Activated CD4-positive, alpha-beta T cell treated with anti-CD3 and anti-CD28 coated beads, Interleukin-2, amount 10 ng/mL, durations not matched to agents 7 days and 5 days (primary cell): ENCODE results near the gene KRTAP12-2. TPM values are rescaled to one million over a fixed set of nuclear protein-coding genes. Genes with fewer than 3 reads are reported as not detected.

ENCODE experiments used
- CTCF ChIA-PET: fragments of 350-600 bp; sonication (Branson Sonifier 250); formaldehyde crosslinking; loops from one replicate; lab custom pipeline; 2021; ENCODE audit warnings: antibody characterized with exemption; lab: Charles Lee
- POLR2A ChIA-PET: fragments of 350-600 bp; sonication (Branson Sonifier 250); formaldehyde crosslinking; loops from one replicate; lab custom pipeline; 2021; ENCODE audit warnings: antibody characterized with exemption; lab: Charles Lee
- DNase-seq: peaks from one replicate; pipeline ENCODE4 v3.0.0-alpha.2; 2020
- H3K27ac Mint-ChIP-seq: one replicate; pipeline ENCODE4 v1.8.0; 2021; ENCODE audit warnings: mild to moderate bottlenecking, moderate library complexity, mixed read lengths
- H3K27me3 Mint-ChIP-seq: one replicate; pipeline ENCODE4 v1.8.0; 2021; ENCODE audit warnings: mixed read lengths
- H3K36me3 Mint-ChIP-seq: one replicate; pipeline ENCODE4 v1.8.0; 2021; ENCODE audit warnings: low read depth, mixed read lengths
- H3K4me1 Mint-ChIP-seq: one replicate; pipeline ENCODE4 v1.8.0; 2021; ENCODE audit warnings: mixed read lengths
- H3K4me3 Mint-ChIP-seq: one replicate; pipeline ENCODE4 v1.8.0; 2021; ENCODE audit warnings: mild to moderate bottlenecking, moderate library complexity, mixed read lengths
- H3K9me3 Mint-ChIP-seq: one replicate; pipeline ENCODE4 v1.8.0; 2021; ENCODE audit warnings: mixed read lengths
- total RNA-seq, 2 experiments: library from RNA; stranded (reverse); gene quantifications; one replicate each; pipeline ENCODE4 v1.2.3, GENCODE V29; 2021

The KRTAP12-2 gene, protein sequence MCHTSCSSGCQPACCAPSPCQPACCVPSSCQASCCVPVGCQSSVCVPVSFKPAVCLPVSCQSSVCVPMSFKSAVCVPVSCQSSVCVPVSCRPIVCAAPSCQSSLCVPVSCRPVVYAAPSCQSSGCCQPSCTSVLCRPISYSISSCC
- total RNA-seq, result not detected

DNA sequence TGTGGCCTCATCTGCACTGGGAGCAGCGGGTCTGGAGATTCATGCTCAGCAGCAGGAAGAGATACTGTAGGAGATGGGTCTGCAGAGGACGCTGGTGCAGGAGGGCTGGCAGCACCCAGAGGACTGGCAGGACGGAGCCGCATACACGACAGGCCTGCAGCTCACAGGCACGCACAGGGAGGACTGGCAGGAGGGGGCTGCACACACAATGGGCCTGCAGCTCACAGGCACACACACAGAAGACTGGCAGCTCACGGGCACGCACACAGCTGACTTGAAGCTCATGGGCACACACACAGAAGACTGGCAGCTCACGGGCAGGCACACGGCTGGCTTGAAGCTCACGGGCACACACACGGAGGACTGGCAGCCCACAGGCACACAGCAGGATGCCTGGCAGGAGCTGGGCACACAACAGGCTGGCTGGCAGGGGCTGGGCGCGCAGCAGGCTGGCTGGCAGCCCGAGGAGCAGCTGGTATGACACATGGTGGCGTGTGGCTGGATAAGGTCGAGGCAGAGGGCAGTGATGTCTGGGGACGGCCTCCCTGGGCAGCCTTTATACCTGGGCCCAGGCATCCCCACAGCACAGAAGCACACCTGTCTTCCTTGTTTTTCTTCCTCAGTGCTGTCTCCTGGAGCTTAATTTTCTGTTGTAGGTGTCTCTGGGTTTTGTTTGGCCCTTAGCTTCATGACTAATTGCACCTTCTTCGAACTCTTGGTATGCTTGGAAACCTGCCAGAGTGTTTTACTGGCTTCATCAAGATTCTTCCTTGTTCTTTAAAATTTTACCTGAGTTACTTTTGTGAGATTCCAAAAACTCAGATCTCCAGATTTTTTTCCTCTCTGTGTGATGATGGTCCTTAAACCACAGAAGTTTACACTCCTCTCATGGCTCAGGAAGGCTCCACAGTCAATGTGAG, at the start of gene KRTAP12-2:
Gene KRTAP12-2, minus strand, starts transcription at position 527 of the 920 bp plus-strand sequence. Its CDS starts 41 bp downstream, at position 486.
- peaks cover 1% of the 10 kb centered on the region for H3K36me3 Mint-ChIP-seq

DNA sequence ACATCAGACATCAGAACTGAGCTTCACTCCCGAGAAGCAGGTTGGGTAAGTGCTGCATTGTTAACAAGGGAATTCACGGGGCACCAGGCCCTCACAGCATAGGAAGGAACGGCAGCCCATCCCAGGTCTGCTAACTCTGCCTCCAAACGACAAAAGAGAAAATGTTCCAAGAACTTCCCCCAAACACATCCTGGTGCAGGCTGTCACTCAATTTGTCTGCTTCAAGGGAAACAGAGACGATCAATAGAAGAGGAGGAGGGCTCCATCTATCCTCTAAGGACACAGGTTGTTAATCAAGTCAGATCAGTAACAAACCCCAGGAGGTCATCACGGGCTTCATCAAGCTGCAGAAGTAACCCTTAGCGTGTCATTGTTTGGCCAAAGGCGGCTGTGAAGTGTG, 48.2 kb upstream of the KRTAP12-2 start:
- Mint-ChIP-seq H3K27ac (no peak overlapping the region), H3K36me3 (no peaks in the 10 kb centered on the region), H3K4me3 (no peak overlapping the region), H3K9me3 (peaks cover 3% of the 10 kb centered on the region), H3K4me1 (peaks cover 12% of the 10 kb centered on the region), H3K27me3 (peaks cover 76% of the 10 kb centered on the region)
- CTCF ChIA-PET, result no interaction called here
- POLR2A ChIA-PET, result no interaction called here
- DNase-seq, result no peak

More for the DNA sequence above, at the start of gene KRTAP12-2:
- H3K27ac Mint-ChIP-seq, result no peak within 1 kb of the TSS
- ChIA-PET CTCF (interaction anchor here (0.9 to 1.0 kb wide), 2 partner anchors 12 to 93 kb away, joined by 3 to 4 read pairs; partner anchors contain the start of genes KRTAP10-4 and KRTAP12-4), POLR2A (no interaction called here)
- no peaks in the 10 kb centered on the region for H3K4me1 Mint-ChIP-seq
- peaks cover 16% of the 10 kb centered on the region for H3K27me3 Mint-ChIP-seq
- DNase-seq, result no peak
- peaks cover 27% of the 10 kb centered on the region for H3K9me3 Mint-ChIP-seq
- H3K4me3 Mint-ChIP-seq, result no peak within 1 kb of the TSS

DNA sequence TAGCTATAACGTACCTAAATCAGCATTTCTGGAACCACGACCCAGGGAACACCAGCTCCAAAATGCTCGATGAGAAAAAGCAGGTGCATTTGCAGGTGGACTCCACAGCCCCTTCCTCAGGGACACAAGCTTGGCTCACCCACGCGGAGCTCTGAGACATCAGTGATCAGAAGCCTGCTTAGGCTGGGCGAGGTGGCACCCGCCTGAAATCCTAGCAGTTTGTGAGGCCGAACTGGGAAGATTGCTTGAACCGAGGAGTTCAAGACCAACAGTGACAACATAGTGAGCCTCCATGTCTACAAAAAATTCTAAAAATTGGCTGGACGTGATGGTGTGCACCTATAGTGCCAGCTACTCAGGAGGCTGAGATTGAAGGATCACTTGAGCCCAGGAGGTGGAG, 47.1 kb upstream of the KRTAP12-2 start:
- POLR2A ChIA-PET, result no interaction called here
- Mint-ChIP-seq H3K36me3 (no peaks in the 10 kb centered on the region), H3K9me3 (peaks cover 3% of the 10 kb centered on the region), H3K4me3 (no peak overlapping the region), H3K27me3 (peaks cover 78% of the 10 kb centered on the region), H3K27ac (peak overlapping the region; percentile 9), H3K4me1 (peaks cover 16% of the 10 kb centered on the region)
- DNase-seq, result no peak
- CTCF ChIA-PET, result interaction anchor here (1.4 kb wide), 1 partner anchor 87 kb away, joined by 3 read pairs; the partner anchor contains the start of gene KRTAP10-9

DNA sequence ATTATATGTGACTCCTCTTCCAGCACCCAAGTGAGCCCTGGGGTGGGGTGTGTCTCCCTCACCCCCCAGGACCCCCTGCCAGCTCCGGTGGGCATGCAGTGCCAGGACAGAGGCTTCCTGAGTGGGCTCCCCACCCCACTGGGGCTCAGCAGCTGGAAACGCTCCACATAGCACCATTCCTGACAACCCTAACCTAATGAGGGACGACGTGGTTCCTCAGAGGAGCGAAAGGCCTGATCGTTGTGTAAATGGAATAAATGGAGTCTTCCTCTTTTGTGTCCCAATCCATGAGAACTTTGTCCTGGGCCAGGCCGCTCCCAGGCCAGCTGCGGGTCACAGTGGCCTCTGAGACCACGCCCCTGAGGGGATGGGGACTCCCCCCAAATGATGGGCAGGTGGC, 46.4 kb upstream of the KRTAP12-2 start:
- Mint-ChIP-seq H3K9me3 (peaks cover 3% of the 10 kb centered on the region), H3K27me3 (peaks cover 78% of the 10 kb centered on the region), H3K36me3 (no peaks in the 10 kb centered on the region), H3K4me3 (no peak overlapping the region), H3K27ac (no peak overlapping the region), H3K4me1 (peaks cover 16% of the 10 kb centered on the region)
- CTCF ChIA-PET, result interaction anchor here (1.4 kb wide), 1 partner anchor 86 kb away, joined by 3 read pairs; the partner anchor contains the start of gene KRTAP10-9
- no peak for DNase-seq
- POLR2A ChIA-PET, result no interaction called here

DNA sequence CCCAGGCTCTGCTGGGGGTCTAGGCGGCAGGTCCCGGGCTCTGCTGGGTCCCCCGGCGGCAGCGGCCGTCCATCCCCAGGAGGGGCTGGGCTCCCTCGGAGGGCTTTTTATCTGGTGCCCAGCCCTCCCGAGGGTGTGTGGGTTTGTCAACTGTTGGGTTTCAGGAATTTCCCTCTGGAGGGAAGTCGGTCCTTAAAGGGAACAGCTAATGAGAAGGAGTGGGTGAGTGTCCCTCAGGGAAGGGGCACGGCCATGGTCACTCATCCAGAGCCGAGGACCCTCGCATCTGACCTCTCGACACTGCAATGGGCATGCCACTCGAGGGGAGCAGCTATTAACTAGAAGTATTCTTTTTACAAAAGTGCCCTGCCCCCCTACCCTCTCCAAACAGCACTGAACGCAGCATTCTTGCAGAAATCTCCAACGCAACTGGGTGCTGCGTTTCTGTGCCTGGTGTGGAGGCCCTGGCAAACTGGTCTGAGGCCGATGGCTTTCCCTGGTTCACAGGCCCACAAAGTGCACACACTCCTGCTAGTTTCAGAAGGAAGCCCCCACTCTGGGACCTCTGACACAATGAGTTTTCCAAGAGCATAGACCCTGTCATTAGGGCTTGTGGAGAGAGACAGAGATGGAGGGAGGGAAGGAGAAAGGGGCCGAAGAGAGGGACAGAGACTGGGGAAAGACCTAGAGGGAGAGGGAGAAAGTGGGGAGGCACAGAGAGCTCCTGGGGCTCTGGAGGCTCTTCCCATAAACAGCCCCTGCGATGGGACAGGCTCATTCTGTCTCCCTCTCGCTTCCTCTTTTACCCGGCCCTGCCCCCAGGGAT, 45.7 kb upstream of the KRTAP12-2 start:
- POLR2A ChIA-PET, result no interaction called here
- Mint-ChIP-seq H3K9me3 (peaks cover 3% of the 10 kb centered on the region), H3K27ac (no peak overlapping the region), H3K4me3 (no peak overlapping the region), H3K4me1 (peaks cover 16% of the 10 kb centered on the region), H3K36me3 (no peaks in the 10 kb centered on the region), H3K27me3 (peaks cover 82% of the 10 kb centered on the region)
- CTCF ChIA-PET, result no interaction called here
- no peak for DNase-seq

DNA sequence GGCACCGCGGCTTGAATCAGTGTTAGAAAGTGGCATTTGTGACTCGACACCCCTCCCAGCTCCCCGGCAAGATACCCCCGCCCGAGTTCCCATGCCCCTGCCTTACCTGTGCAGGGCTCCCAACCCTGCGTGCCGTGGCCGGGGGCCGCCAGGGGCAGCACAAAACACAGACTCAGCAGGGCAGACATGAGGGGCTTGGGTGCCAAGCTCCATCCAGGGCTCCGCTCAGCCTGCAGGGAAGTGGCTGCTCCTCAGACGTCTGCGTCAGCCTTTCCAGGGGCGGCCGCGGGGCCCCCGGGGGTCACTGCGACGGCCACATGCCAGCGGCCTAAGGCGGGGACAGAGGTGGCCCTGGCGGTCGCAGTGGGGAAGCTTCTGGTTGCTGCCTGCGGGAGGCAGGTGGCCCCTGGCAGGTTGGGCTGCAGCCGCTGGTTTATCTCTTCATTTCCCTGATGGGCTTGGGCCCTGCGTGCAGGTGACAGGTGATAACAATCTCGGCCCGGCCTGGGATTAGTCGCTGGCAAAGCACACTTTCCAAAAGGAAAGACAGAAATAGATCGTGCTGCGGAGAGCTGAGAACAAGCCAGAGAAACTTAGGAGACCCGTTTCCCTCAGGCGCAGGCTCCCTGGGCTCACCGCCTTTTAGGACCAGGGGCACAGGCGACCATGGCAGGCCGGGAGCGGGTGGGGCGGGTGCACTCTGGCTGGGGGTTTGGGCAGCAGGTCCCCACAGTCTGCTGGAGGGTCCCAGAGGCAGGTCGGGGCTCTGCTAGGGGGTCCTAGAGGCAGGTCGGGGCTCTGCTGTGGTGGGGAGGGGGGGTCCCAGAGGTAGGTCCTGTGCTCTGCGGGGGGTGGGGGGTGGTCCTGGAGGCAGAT, 44.8 kb upstream of the KRTAP12-2 start, which contains the start of gene TSPEAR:
Gene TSPEAR, minus strand, starts transcription at position 246 of the 876 bp plus-strand sequence. Its CDS starts 58 bp downstream, at position 188.
- CTCF ChIA-PET, result interaction anchor here (1.0 to 1.2 kb wide), 2 partner anchors 10 to 11 kb away, joined by 3 read pairs; no protein-coding TSS in a partner anchor
- no peaks in the 10 kb centered on the region for H3K36me3 Mint-ChIP-seq
- POLR2A ChIA-PET, result no interaction called here
- no peak for DNase-seq
- H3K9me3 Mint-ChIP-seq, result peaks cover 3% of the 10 kb centered on the region
- H3K27me3 Mint-ChIP-seq, result peaks cover 83% of the 10 kb centered on the region
- H3K4me1 Mint-ChIP-seq, result peaks cover 16% of the 10 kb centered on the region
- no peak within 1 kb of the TSS for H3K27ac Mint-ChIP-seq
- no peak within 1 kb of the TSS for H3K4me3 Mint-ChIP-seq

DNA sequence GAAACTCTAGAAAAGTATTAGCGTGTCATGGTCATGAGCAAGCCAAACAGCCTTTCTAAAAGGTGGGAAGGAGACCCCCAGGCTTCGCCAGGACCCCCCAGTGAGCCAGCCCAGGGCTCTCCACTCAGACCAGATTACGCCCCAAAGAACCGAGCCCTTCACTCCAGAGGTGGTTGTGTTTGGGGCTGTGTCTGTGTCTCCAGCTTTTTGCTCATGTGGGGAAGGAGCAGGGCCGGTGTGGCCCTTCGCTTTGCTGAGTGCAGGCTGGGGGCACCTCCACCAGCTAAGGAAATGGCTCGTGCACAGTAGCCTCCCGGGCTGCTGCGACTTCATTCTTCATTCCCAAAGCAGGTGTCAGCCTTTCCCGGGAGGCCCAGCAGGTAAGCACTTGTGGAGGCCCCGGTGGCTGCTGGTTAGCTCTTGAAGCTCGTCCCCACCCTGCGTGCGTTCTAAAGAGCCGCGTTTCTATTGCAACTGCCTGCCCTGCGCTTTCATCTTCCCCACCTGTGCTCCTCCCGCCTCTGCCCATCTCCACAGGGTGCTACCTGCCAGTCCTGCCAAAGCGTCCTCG, 44.1 kb upstream of the KRTAP12-2 start:
- peaks cover 16% of the 10 kb centered on the region for H3K4me1 Mint-ChIP-seq
- POLR2A ChIA-PET, result no interaction called here
- no peak for DNase-seq
- peaks cover 4% of the 10 kb centered on the region for H3K9me3 Mint-ChIP-seq
- H3K4me3 Mint-ChIP-seq, result no peak overlapping the region
- H3K27ac Mint-ChIP-seq, result no peak overlapping the region
- CTCF ChIA-PET, result interaction anchor here (1.0 to 1.2 kb wide), 2 partner anchors 9 to 12 kb away, joined by 3 read pairs; no protein-coding TSS in a partner anchor
- peaks cover 6% of the 10 kb centered on the region for H3K36me3 Mint-ChIP-seq
- peaks cover 89% of the 10 kb centered on the region for H3K27me3 Mint-ChIP-seq

DNA sequence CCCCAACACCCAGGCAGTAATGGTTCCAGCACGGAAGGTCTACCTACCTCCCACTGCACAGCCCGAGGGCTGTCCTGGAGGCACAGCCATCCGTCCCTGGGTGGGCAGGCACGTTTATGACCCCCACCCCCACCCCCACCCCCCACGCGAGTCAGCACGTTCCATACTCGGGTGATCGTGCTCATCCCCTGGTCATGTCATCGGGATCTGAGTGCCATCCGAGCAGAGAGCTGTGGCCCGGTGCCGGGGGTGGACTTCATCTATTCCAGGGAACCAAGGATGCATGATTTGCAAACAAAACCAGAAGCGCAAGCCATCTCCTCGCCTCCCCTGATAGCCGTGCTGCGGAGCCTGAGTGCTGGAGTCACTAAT, 43.6 kb upstream of the KRTAP12-2 start:
- POLR2A ChIA-PET, result no interaction called here
- no peak for DNase-seq
- H3K27me3 Mint-ChIP-seq, result peaks cover 88% of the 10 kb centered on the region
- H3K4me1 Mint-ChIP-seq, result peaks cover 15% of the 10 kb centered on the region
- CTCF ChIA-PET, result interaction anchor here (1.0 to 1.2 kb wide), 3 partner anchors 9 to 13 kb away, joined by 3 read pairs; no protein-coding TSS in a partner anchor
- no peak overlapping the region for H3K27ac Mint-ChIP-seq
- no peak overlapping the region for H3K4me3 Mint-ChIP-seq
- H3K36me3 Mint-ChIP-seq, result peaks cover 9% of the 10 kb centered on the region
- peaks cover 7% of the 10 kb centered on the region for H3K9me3 Mint-ChIP-seq

DNA sequence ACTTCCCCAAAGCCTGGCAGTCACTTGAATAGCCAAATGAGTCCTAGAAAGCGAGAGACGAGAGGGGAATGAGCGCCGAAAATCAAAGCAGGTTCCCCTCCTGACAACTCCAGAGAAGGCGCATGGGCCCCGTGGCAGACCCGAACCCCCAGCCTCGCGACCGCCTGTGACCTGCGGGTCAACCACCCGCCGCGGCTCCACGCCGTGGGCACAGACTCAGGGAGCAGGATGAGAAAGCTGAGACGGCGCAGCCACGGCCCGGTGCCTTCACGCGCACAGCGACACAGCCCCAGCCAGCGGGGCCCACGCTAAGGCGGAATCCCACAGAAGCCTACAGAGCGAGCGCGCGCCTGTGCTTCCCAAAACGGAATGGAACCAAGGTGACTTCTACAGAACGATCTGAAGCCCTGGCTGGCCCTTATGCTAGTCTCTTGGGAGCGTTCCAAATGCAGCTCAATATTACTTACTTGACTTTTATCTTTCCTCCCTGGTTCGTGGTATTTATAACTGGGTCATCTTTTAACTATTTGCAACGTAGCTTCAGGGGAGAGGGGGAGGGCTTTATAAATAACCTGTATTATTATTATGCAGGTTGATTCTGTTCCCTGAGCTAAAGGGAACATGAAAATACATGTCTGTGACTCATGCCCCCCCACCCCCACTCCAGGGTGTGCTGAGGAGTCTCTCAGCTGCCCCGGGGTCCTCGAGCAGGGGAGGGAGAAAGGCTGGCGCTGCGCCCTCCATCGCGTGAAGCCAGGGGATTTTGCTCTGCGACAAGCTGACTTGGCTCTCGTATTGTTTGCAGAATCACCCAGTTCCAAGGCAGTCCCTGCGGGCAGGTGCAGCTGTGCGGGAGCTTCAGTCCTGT, 42.9 kb upstream of the KRTAP12-2 start:
- no peak overlapping the region for H3K4me3 Mint-ChIP-seq
- peak overlapping the region; percentile 41 for H3K27ac Mint-ChIP-seq
- H3K27me3 Mint-ChIP-seq, result peaks cover 89% of the 10 kb centered on the region
- peaks cover 9% of the 10 kb centered on the region for H3K4me1 Mint-ChIP-seq
- CTCF ChIA-PET, result interaction anchor here (0.7 to 1.6 kb wide), 3 partner anchors 10 to 89 kb away, joined by 3 read pairs; no protein-coding TSS in a partner anchor
- peaks cover 12% of the 10 kb centered on the region for H3K9me3 Mint-ChIP-seq
- no peak for DNase-seq
- H3K36me3 Mint-ChIP-seq, result peaks cover 15% of the 10 kb centered on the region
- POLR2A ChIA-PET, result no interaction called here

DNA sequence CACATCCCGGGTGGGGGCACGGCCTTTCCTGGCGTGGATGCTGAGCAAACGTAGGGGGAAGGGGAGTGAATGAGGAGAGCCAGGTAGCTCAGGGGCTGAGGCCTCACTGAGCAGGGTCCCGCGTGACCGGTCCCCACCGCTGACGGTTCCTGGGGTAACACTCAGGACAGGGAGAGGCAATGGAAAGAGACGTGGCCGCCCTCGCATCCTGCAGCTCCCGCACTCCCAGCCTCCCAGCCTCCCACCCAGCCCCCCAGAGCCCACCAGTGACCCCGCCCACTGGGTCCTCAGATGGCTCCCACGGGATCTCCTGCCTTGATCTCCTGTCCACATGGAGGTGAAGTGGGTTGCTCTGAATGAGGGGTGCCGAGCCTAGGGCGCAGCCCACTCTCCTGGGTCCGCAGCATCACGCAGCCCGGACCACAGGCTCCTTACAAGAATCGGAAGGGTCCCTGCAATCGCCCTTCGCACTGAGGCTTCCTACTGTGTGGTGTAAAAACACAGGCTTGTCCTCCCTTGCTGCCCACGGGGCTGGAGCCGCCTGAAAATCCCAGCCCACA, 42.2 kb upstream of the KRTAP12-2 start:
- Mint-ChIP-seq H3K36me3 (peaks cover 15% of the 10 kb centered on the region), H3K27me3 (peaks cover 89% of the 10 kb centered on the region), H3K4me3 (no peak overlapping the region), H3K9me3 (peaks cover 12% of the 10 kb centered on the region), H3K27ac (peak overlapping the region; percentile 41), H3K4me1 (peaks cover 9% of the 10 kb centered on the region)
- ChIA-PET POLR2A (no interaction called here), CTCF (interaction anchor here (0.7 to 1.6 kb wide), 2 partner anchors 84 to 90 kb away, joined by 3 read pairs; no protein-coding TSS in a partner anchor)
- DNase-seq, result no peak
